Stomach (tissue), 9 donors: ENCODE data around the gene VAPB. TPM values are rescaled to one million over a fixed set of nuclear protein-coding genes. Genes with fewer than 3 reads are reported as not detected.
"Not testable (repeated sequence)": the region's sequence is repeated elsewhere in the genome, so short reads cannot be mapped to it uniquely, and the experiment has no call there.

Experiments
- DNase-seq, 2 donors: peaks; one replicate each; pipeline versions ENCODE4 v3.0.0 to v3.0.0-alpha.2; 2013 to 2019
- H3K27ac ChIP-seq, 5 donors: fragments of 200-600 bp in 4 of 5; sonication (generic) in 4 of 5; one replicate each; pipeline ENCODE4 v1.5.1; 2013 to 2019; ENCODE audit warnings: mild to moderate bottlenecking in 1 of 5, moderate library complexity in 1 of 5
- H3K27me3 ChIP-seq, 3 donors: fragments of 200-600 bp; sonication (generic); one replicate each; pipeline ENCODE4 v1.5.1; 2017 to 2019; ENCODE audit warnings: mixed run types in 1 of 3
- H3K36me3 ChIP-seq, 4 donors: fragments of 200-600 bp; sonication (generic); 1 replicate in 3 of 4; 2 replicates in 1 of 4; pipeline ENCODE4 v1.5.1; 2016 to 2019
- H3K4me1 ChIP-seq, 4 donors: fragments of 200-600 bp; sonication (generic); one replicate each; pipeline ENCODE4 v1.5.1; 2016 to 2019
- H3K4me3 ChIP-seq, 4 donors: fragments of 200-600 bp; sonication (generic) in 3 of 4; one replicate each; pipeline ENCODE4 v1.5.1; 2016 to 2019; ENCODE audit warnings: mild to moderate bottlenecking in 1 of 4
- H3K9me3 ChIP-seq, 4 donors: fragments of 200-600 bp; sonication (generic); one replicate each; pipeline ENCODE4 v1.5.1; 2016 to 2019
- CTCF ChIP-seq, 7 experiments: fragments of 450-650 bp in 4 of 7; fragments of 200-600 bp in 3 of 7; sonication (generic) in 3 of 7; IDR thresholded peaks; one replicate each; pipeline ENCODE4 v1.5.1; 2016 to 2019; ENCODE audit warnings: antibody characterized with exemption in 7 of 7, control low read depth in 2 of 7, mild to moderate bottlenecking in 1 of 7
- EP300 ChIP-seq: sonication (generic); formaldehyde crosslinking; IDR thresholded peaks from one replicate; pipeline ENCODE4 v1.6.1; 2017; ENCODE audit warnings: antibody characterized with exemption
- POLR2A ChIP-seq, 4 donors: fragments of 450-650 bp; IDR thresholded peaks; one replicate each; pipeline ENCODE4 v1.6.1; 2016; ENCODE audit warnings: antibody characterized with exemption in 4 of 4, control low read depth in 2 of 4, mild to moderate bottlenecking in 1 of 4, moderate library complexity in 1 of 4
- POLR2AphosphoS5 ChIP-seq, 3 donors: sonication (generic); formaldehyde crosslinking; IDR thresholded peaks; one replicate each; pipeline ENCODE4 v1.6.1; 2016; ENCODE audit warnings: antibody characterized with exemption in 3 of 3
- WGBS, 5 donors: extraction: QIAGEN DNeasy Blood & Tissue Kit in 3 of 5; methylation state at CpG; one replicate each; pipeline versions ENCODE4 v1.1.5 to v1.1.7; 2013 to 2018; 5-methylcytosine and 5-hydroxymethylcytosine counted together
- intact Hi-C: fragments of 100-400 bp; cut with DNase I; formaldehyde crosslinking; loops from one replicate; pipeline ENCODE4 v1.15.1; 2023; ENCODE audit warnings: low total_unique reads
- polyA plus RNA-seq, 3 donors: library from polyadenylated mRNA; stranded (reverse); fragments of 200-250 nt; gene quantifications; one replicate each; pipeline ENCODE4 v1.2.3, GENCODE V29; 2013
- total RNA-seq, 5 donors: library from RNA; depleted of rRNA; stranded (reverse); fragments of >200 nt; gene quantifications; one replicate each; pipeline versions ENCODE4 v1.1.0 to v1.2.3, GENCODE V29; 2014 to 2016
- donor health status: healthy with polysubstance abuse.
- donor health status: Bipolar disorder and iron deficiency.
- donor health status: healthy.

VAPB gene
- total and polyA plus RNA-seq, 8 donors, result 7.6 to 40.6 (median 18.2) TPM

GRCh38 chr20:58362206-58362516 is 26.9 kb upstream of the VAPB start:
- H3K4me3 ChIP-seq, result no peak overlapping the region
- TF ChIP-seq POLR2AphosphoS5 (IDR thresholded peaks at IDR 0.05) (no peak), CTCF (IDR thresholded peaks at IDR 0.05) (no peak), EP300 (no peak), POLR2A (IDR thresholded peaks at IDR 0.05) (no peak)
- peaks cover 10 to 90% (median 68%) of the 10 kb centered on the region in 4 donors for H3K36me3 ChIP-seq
- no peak overlapping the region for H3K27ac ChIP-seq
- H3K4me1 ChIP-seq, result peaks cover 0 to 13% (median 6%) of the 10 kb centered on the region in 4 donors
- no peaks in the 10 kb centered on the region for H3K27me3 ChIP-seq
- WGBS, 5 donors, result 92 to 97% (median 95%) methylated on average over 1 of the region's 1 CpG
- intact Hi-C loops, result no loop called here
- DNase-seq, result no peak
- no peaks in the 10 kb centered on the region for H3K9me3 ChIP-seq

GRCh38 chr20:58362970-58363369 is 26.1 kb upstream of the VAPB start:
- TF ChIP-seq POLR2AphosphoS5 (IDR thresholded peaks at IDR 0.05) (no peak), EP300 (no peak), CTCF (IDR thresholded peaks at IDR 0.05) (no peak), POLR2A (IDR thresholded peaks at IDR 0.05) (no peak)
- DNase-seq, result no peak
- WGBS, 5 donors, result 92 to 96% (median 95%) methylated on average over 4 of the region's 4 CpGs
- no peak overlapping the region for H3K4me3 ChIP-seq
- no peaks in the 10 kb centered on the region for H3K9me3 ChIP-seq
- no peak overlapping the region for H3K27ac ChIP-seq
- intact Hi-C loops, result no loop called here
- no peaks in the 10 kb centered on the region for H3K27me3 ChIP-seq
- H3K4me1 ChIP-seq, result peaks cover 0 to 13% (median 6%) of the 10 kb centered on the region in 4 donors
- peaks cover 10 to 86% (median 62%) of the 10 kb centered on the region in 4 donors for H3K36me3 ChIP-seq

GRCh38 chr20:58366866-58367265 is 22.2 kb upstream of the VAPB start:
- intact Hi-C loops, result no loop called here
- Histone ChIP-seq H3K27me3 (no peaks in the 10 kb centered on the region), H3K27ac (peak overlapping the region in 1 of 5 donors; percentile 33), H3K36me3 (peaks cover 0 to 49% (median 30%) of the 10 kb centered on the region in 4 donors), H3K4me3 (no peak overlapping the region), H3K9me3 (no peaks in the 10 kb centered on the region), H3K4me1 (peaks cover 0 to 11% (median 5%) of the 10 kb centered on the region in 4 donors)
- TF ChIP-seq POLR2AphosphoS5 (IDR thresholded peaks at IDR 0.05), result peak in 1 of 3 donors; percentile 37
- no peak for TF ChIP-seq CTCF (IDR thresholded peaks at IDR 0.05)
- TF ChIP-seq POLR2A (IDR thresholded peaks at IDR 0.05), result no peak
- WGBS, 5 donors, result 66 to 87% (median 78%) methylated on average over 3 of the region's 3 CpGs
- no peak for DNase-seq

- 42 to 45% (median 44%) methylated on average over 9 of the region's 9 CpGs for WGBS, 5 donors
- no peaks in the 10 kb centered on the region for H3K9me3 ChIP-seq
- TF ChIP-seq CTCF (IDR thresholded peaks at IDR 0.05) (no peak), EP300 (no peak), POLR2A (IDR thresholded peaks at IDR 0.05) (no peak), POLR2AphosphoS5 (IDR thresholded peaks at IDR 0.05) (no peak)
- DNase-seq, result no peak
- peaks cover 0 to under 1% (median 0%) of the 10 kb centered on the region in 4 donors for H3K36me3 ChIP-seq
- no peaks in the 10 kb centered on the region for H3K4me1 ChIP-seq
- intact Hi-C loops, result loop anchor here (10.0 kb wide), 1 partner anchor 48 kb away; no protein-coding TSS in a partner anchor
- H3K27ac ChIP-seq, result no peak overlapping the region
- H3K4me3 ChIP-seq, result no peak overlapping the region
- H3K27me3 ChIP-seq, result peaks cover 0 to 18% (median 0%) of the 10 kb centered on the region in 3 donors
These were observed 16.2 kb upstream of the VAPB start for GRCh38 chr20:58372806-58373205.

GRCh38 chr20:58373296-58373695 is 15.7 kb upstream of the VAPB start:
- not testable (repeated sequence) for H3K9me3 ChIP-seq, H3K4me3 ChIP-seq, DNase-seq, H3K4me1 ChIP-seq, H3K27ac ChIP-seq, H3K36me3 ChIP-seq
- 86 to 92% (median 89%) methylated on average over 8 of the region's 8 CpGs for WGBS, 5 donors
- intact Hi-C loops, result loop anchor here (10.0 kb wide), 1 partner anchor 48 kb away; no protein-coding TSS in a partner anchor
- peaks cover 0 to 18% (median 0%) of the 10 kb centered on the region in 3 donors for H3K27me3 ChIP-seq
